GM12891 (cell line): ENCODE data around the gene PEDS1.

Experiments used
- POLR2A ChIP-seq: IDR thresholded peaks from 2 replicates; pipeline ENCODE4 v1.6.1; 2011; ENCODE audit warnings: low read depth, low read length, control low read depth
- POLR2AphosphoS5 ChIP-seq: IDR thresholded peaks from 2 replicates; pipeline ENCODE4 v1.6.1; 2011; ENCODE audit warnings: low read depth, low read length, control low read depth
- POU2F2 ChIP-seq: IDR thresholded peaks from 2 replicates; pipeline ENCODE4 v1.6.1; 2011; ENCODE audit warnings: low read depth, mild to moderate bottlenecking, control low read depth, low read length, moderate library complexity
- SPI1 ChIP-seq: IDR thresholded peaks from 2 replicates; pipeline ENCODE4 v1.6.1; 2011; ENCODE audit warnings: low read depth, low read length, control low read depth
- TAF1 ChIP-seq: IDR thresholded peaks from 2 replicates; pipeline ENCODE4 v1.6.1; 2011; ENCODE audit warnings: low read depth, low read length, control low read depth

DNA sequence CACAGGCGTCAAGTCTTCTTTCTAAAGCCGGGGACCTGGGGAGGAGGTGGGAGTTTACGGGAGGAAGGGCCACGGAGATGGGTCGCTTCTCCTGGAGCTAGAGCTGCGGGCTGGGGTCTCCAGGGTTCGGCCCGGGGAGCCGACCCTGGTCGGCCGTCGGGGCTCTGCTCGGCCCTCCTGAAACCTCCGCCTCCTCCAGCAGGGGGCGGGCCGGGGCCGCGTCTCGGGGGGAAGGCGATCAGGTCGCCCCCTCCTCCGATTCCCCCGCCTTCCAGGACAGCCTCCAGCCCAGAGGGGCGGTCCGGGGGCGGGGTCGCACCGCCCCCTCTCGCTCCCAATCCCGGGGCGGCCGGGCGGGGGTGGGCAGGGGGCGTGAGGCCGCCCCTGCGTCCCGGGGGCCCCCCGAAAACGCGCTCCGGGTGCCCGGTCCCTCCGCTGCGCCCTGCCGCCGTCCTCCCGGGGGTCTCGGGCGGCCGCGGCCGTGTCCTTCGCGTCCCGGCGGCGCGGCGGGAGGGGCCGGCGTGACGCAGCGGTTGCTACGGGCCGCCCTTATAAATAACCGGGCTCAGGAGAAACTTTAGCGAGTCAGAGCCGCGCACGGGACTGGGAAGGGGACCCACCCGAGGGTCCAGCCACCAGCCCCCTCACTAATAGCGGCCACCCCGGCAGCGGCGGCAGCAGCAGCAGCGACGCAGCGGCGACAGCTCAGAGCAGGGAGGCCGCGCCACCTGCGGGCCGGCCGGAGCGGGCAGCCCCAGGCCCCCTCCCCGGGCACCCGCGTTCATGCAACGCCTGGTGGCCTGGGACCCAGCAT, 36.9 kb upstream of the PEDS1 start, which contains the start of gene CEBPB:
- TF ChIP-seq POLR2AphosphoS5 (no peak), POLR2A (no peak), TAF1 (no peak), POU2F2 (no peak), SPI1 (no peak)
